Measurements from ENCODE around the gene GNAI3. TPM values are rescaled to one million over a fixed set of nuclear protein-coding genes. Genes with fewer than 3 reads are reported as not detected.

Gene GNAI3
- total RNA-seq, 1 experiment from 2014 or later: 6.4 TPM

DNA sequence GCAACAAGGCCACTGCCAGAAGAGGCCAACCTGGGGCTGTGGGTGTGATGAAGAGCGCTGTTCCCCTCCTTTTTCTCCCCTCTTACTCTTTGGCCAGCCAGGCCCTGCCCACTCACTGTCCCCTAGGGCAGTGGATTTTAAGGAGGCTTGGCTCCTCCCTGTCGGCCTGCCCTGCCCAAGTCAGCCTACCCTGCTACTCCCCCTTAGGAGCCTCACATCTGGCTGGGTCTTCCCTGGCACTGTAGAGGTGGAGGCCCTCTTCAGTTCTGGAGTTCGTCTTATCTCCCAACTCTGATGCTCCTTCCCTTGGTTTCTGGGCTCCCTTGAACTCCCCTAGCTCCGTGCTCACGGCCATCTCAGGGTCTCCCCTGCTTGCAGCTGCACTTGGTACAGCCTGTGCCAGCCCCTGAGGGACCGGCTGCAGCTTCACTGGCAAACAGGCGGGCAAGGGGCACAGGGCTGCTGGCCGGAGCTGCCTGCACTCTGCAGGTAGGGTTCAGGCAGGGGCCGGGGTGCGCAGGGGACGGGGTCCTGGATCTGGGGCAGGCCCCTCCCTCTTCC, 75.3 kb downstream of the GNAI3 start:
- TF ChIP-seq, protein P1, sequence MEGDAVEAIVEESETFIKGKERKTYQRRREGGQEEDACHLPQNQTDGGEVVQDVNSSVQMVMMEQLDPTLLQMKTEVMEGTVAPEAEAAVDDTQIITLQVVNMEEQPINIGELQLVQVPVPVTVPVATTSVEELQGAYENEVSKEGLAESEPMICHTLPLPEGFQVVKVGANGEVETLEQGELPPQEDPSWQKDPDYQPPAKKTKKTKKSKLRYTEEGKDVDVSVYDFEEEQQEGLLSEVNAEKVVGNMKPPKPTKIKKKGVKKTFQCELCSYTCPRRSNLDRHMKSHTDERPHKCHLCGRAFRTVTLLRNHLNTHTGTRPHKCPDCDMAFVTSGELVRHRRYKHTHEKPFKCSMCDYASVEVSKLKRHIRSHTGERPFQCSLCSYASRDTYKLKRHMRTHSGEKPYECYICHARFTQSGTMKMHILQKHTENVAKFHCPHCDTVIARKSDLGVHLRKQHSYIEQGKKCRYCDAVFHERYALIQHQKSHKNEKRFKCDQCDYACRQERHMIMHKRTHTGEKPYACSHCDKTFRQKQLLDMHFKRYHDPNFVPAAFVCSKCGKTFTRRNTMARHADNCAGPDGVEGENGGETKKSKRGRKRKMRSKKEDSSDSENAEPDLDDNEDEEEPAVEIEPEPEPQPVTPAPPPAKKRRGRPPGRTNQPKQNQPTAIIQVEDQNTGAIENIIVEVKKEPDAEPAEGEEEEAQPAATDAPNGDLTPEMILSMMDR (IDR thresholded peaks at IDR 0.05; ENCODE audit: insufficient read depth in 1 of 2, low read depth in 1 of 2, low read length in 1 of 2, severe bottlenecking in 1 of 2, unreplicated experiment in 1 of 2): no peak
- H3K4me3 ChIP-seq (ENCODE audit: low read depth, low read length): no peak overlapping the region
- H3K4me1 Mint-ChIP-seq (ENCODE audit: low read depth, unreplicated experiment): peaks cover 3% of the 10 kb centered on the region
- ChIA-PET CTCF (no interaction called here), POLR2A (no interaction called here)
- H3K27me3 Mint-ChIP-seq (ENCODE audit: insufficient read depth, unreplicated experiment): no peaks in the 10 kb centered on the region
- H3K36me3 Mint-ChIP-seq (ENCODE audit: insufficient read depth, unreplicated experiment): peaks cover 17% of the 10 kb centered on the region
- H3K27ac Mint-ChIP-seq (ENCODE audit: unreplicated experiment): no peak overlapping the region
- no TSS peak for BruUV-seq (replicated peaks)
- no peaks in the 10 kb centered on the region for H3K9me3 ChIP-seq
- intact Hi-C loops (cut with micrococcal nuclease; ENCODE audit: unreplicated experiment): no loop called here
- no peak overlapping the region for H3K4me3 Mint-ChIP-seq (ENCODE audit: unreplicated experiment)
- no peaks in the 10 kb centered on the region for H3K9me3 Mint-ChIP-seq (ENCODE audit: unreplicated experiment)
- H3K4me1 ChIP-seq: peaks cover 5% of the 10 kb centered on the region
- no peaks in the 10 kb centered on the region for H3K36me3 ChIP-seq (ENCODE audit: control insufficient read depth, insufficient read depth, low read length)
- H3K27me3 ChIP-seq (replicated peaks; ENCODE audit: control insufficient read depth, insufficient read depth, low read length): no peaks in the 10 kb centered on the region
- DNase-seq: no peak

DNA sequence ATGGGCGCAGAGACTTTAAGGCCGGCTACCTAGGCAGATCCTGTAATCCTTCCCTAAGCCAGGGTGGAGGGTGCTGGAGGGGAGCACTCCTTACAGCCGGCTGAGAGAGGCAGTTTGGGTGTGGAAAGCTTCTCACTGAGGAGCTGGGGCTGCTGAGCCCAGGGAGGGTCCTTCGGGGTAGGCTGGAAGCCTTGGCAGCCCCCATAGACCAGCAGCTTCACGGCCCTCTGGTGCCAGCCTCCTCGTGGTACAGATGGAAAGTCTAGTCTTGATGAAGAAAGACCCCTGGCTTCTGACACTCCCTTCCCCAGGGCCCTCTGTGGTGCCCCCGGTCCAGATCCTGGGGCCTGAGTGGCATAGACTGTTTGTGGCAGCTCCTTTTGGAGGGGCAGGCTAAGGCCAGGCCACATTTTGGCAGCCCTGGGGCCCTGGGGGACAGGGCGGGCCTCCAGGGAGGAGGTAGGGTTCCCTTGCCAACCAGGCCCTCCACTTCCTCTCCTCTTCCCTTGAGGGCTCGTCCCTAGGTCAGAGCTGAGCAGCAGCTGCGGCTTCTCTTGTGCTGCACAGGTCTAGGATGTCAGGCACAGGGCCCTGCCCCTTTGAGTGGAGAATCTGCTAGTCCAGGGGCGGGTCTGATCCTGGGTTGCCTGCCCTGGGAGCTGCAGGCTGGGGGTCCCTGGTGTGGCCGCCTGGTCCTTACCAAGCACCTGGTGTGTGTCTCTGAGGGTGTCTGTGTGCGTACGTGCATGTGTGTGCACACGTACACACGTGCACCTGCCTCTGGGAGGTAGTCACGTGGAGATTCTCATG, 76.0 kb downstream of the GNAI3 start:
- DNase-seq: no peak
- Mint-ChIP-seq H3K27me3 (ENCODE audit: insufficient read depth, unreplicated experiment) (no peaks in the 10 kb centered on the region), H3K9me3 (ENCODE audit: unreplicated experiment) (no peaks in the 10 kb centered on the region), H3K4me1 (ENCODE audit: low read depth, unreplicated experiment) (no peaks in the 10 kb centered on the region), H3K27ac (ENCODE audit: unreplicated experiment) (no peak overlapping the region), H3K4me3 (ENCODE audit: unreplicated experiment) (no peak overlapping the region), H3K36me3 (ENCODE audit: insufficient read depth, unreplicated experiment) (peaks cover 15% of the 10 kb centered on the region)
- intact Hi-C loops (cut with micrococcal nuclease; ENCODE audit: unreplicated experiment): no loop called here
- Histone ChIP-seq H3K4me1 (no peaks in the 10 kb centered on the region), H3K27me3 (replicated peaks; ENCODE audit: control insufficient read depth, insufficient read depth, low read length) (no peaks in the 10 kb centered on the region), H3K36me3 (ENCODE audit: control insufficient read depth, insufficient read depth, low read length) (no peaks in the 10 kb centered on the region), H3K9me3 (no peaks in the 10 kb centered on the region), H3K4me3 (ENCODE audit: low read depth, low read length) (no peak overlapping the region)
- ChIA-PET CTCF (no interaction called here), POLR2A (no interaction called here)
- TF ChIP-seq, protein P1 (IDR thresholded peaks at IDR 0.05; ENCODE audit: insufficient read depth in 1 of 2, low read depth in 1 of 2, low read length in 1 of 2, severe bottlenecking in 1 of 2, unreplicated experiment in 1 of 2): no peak
- BruUV-seq (replicated peaks): no TSS peak

DNA sequence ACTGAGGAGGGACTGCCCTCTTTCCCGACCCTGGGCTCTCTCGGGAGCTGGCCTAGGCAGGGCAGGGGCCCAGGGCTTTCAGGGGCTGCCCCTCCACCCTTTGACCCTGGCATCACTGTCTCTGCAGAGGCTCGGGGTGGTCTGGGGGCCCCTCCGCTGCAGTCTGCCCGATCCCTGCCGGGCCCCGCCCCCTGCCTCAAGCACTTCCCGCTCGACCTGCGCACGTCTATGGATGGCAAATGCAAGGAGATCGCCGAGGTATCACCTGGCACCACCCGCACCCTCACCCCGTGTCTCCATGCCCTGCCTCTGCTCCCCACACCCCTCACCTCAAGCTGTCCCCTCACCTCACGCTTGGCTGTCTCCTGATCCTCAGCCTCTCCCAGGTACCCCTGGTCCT, 76.8 kb downstream of the GNAI3 start:
- DNase-seq: no peak
- TF ChIP-seq, protein P1 (IDR thresholded peaks at IDR 0.05; ENCODE audit: insufficient read depth in 1 of 2, low read depth in 1 of 2, low read length in 1 of 2, severe bottlenecking in 1 of 2, unreplicated experiment in 1 of 2): no peak
- Mint-ChIP-seq H3K27me3 (ENCODE audit: insufficient read depth, unreplicated experiment) (no peaks in the 10 kb centered on the region), H3K27ac (ENCODE audit: unreplicated experiment) (no peak overlapping the region), H3K4me3 (ENCODE audit: unreplicated experiment) (no peak overlapping the region), H3K9me3 (ENCODE audit: unreplicated experiment) (no peaks in the 10 kb centered on the region), H3K4me1 (ENCODE audit: low read depth, unreplicated experiment) (no peaks in the 10 kb centered on the region), H3K36me3 (ENCODE audit: insufficient read depth, unreplicated experiment) (peaks cover 7% of the 10 kb centered on the region)
- intact Hi-C loops (cut with micrococcal nuclease; ENCODE audit: unreplicated experiment): no loop called here
- POLR2A ChIA-PET: no interaction called here
- Histone ChIP-seq H3K36me3 (ENCODE audit: control insufficient read depth, insufficient read depth, low read length) (no peaks in the 10 kb centered on the region), H3K27me3 (replicated peaks; ENCODE audit: control insufficient read depth, insufficient read depth, low read length) (no peaks in the 10 kb centered on the region), H3K4me1 (no peaks in the 10 kb centered on the region), H3K4me3 (ENCODE audit: low read depth, low read length) (no peak overlapping the region), H3K9me3 (no peaks in the 10 kb centered on the region)
- no TSS peak for BruUV-seq (replicated peaks)
- CTCF ChIA-PET: interaction anchor here (1.2 kb wide), 1 partner anchor 79 kb away, joined by 3 read pairs; no protein-coding TSS in a partner anchor

Measured in Caco-2 (cell line).